HEK293 (cell line): ENCODE data around the gene QSOX1.

Experiments used
- OSR2 ChIP-seq: fragments of 450-650 bp; formaldehyde crosslinking; IDR thresholded peaks from 2 replicates; pipeline ENCODE4 v1.5.1; 2016; ENCODE audit warnings: missing biosample characterization, missing genetic modification characterization
- OVOL3 ChIP-seq: fragments of 450-650 bp; formaldehyde crosslinking; IDR thresholded peaks from 2 replicates; pipeline ENCODE4 v1.5.1; 2016; ENCODE audit warnings: missing biosample characterization, missing genetic modification characterization
- PRDM10 ChIP-seq: fragments of 450-650 bp; formaldehyde crosslinking; IDR thresholded peaks from 2 replicates; pipeline ENCODE4 v1.5.1; 2016; ENCODE audit warnings: missing biosample characterization, missing genetic modification characterization
- RBAK ChIP-seq: fragments of 450-650 bp; formaldehyde crosslinking; IDR thresholded peaks from 2 replicates; pipeline ENCODE4 v1.5.1; 2016; ENCODE audit warnings: missing biosample characterization, missing genetic modification characterization
- SCRT1 ChIP-seq: fragments of 450-650 bp; formaldehyde crosslinking; IDR thresholded peaks from 2 replicates; pipeline ENCODE4 v1.5.1; 2016; ENCODE audit warnings: missing biosample characterization, missing genetic modification characterization, borderline replicate concordance
- TSHZ1 ChIP-seq: fragments of 450-650 bp; formaldehyde crosslinking; IDR thresholded peaks from 2 replicates; pipeline ENCODE4 v1.5.1; 2016; ENCODE audit warnings: missing biosample characterization, missing genetic modification characterization, borderline replicate concordance
- ZBTB11 ChIP-seq: fragments of 450-650 bp; formaldehyde crosslinking; conservative IDR thresholded peaks from 2 replicates; pipeline ENCODE4 v1.5.1; 2016; ENCODE audit warnings: low read depth, missing biosample characterization, missing genetic modification characterization
- ZBTB17 ChIP-seq: fragments of 450-650 bp; formaldehyde crosslinking; IDR thresholded peaks from 2 replicates; pipeline ENCODE4 v1.5.1; 2016; ENCODE audit warnings: missing biosample characterization, missing genetic modification characterization
- ZBTB44 ChIP-seq: fragments of 450-650 bp; IDR thresholded peaks from 2 replicates; pipeline ENCODE4 v1.5.1; 2018; ENCODE audit warnings: missing biosample characterization, mild to moderate bottlenecking, missing genetic modification characterization
- ZBTB48 ChIP-seq: fragments of 450-650 bp; formaldehyde crosslinking; IDR thresholded peaks from 2 replicates; pipeline ENCODE4 v1.5.1; 2016; ENCODE audit warnings: missing biosample characterization, missing genetic modification characterization
- ZBTB8A ChIP-seq: fragments of 450-650 bp; formaldehyde crosslinking; IDR thresholded peaks from 2 replicates; pipeline ENCODE4 v1.5.1; 2016; ENCODE audit warnings: missing biosample characterization, missing genetic modification characterization
- ZFP37 ChIP-seq: fragments of 450-650 bp; formaldehyde crosslinking; IDR thresholded peaks from 2 replicates; pipeline ENCODE4 v1.5.1; 2016; ENCODE audit warnings: missing biosample characterization, missing genetic modification characterization
- ZNF146 ChIP-seq: fragments of 450-650 bp; formaldehyde crosslinking; IDR thresholded peaks from 2 replicates; pipeline ENCODE4 v1.5.1; 2016; ENCODE audit warnings: missing biosample characterization, missing genetic modification characterization
- ZNF155 ChIP-seq: fragments of 450-650 bp; formaldehyde crosslinking; IDR thresholded peaks from 2 replicates; pipeline ENCODE4 v1.5.1; 2016; ENCODE audit warnings: missing biosample characterization, missing genetic modification characterization
- ZNF157 ChIP-seq: fragments of 450-650 bp; formaldehyde crosslinking; IDR thresholded peaks from 2 replicates; pipeline ENCODE4 v1.5.1; 2016; ENCODE audit warnings: missing biosample characterization, missing genetic modification characterization
- ZNF2 ChIP-seq: fragments of 450-650 bp; formaldehyde crosslinking; IDR thresholded peaks from 2 replicates; pipeline ENCODE4 v1.5.1; 2016; ENCODE audit warnings: missing biosample characterization, missing genetic modification characterization
- ZNF223 ChIP-seq: fragments of 450-650 bp; formaldehyde crosslinking; IDR thresholded peaks from 2 replicates; pipeline ENCODE4 v1.5.1; 2016; ENCODE audit warnings: missing biosample characterization, missing genetic modification characterization
- ZNF335 ChIP-seq: fragments of 450-650 bp; formaldehyde crosslinking; conservative IDR thresholded peaks from 2 replicates; pipeline ENCODE4 v1.5.1; 2016; ENCODE audit warnings: missing biosample characterization, missing genetic modification characterization
- ZNF350 ChIP-seq: fragments of 450-650 bp; formaldehyde crosslinking; IDR thresholded peaks from 2 replicates; pipeline ENCODE4 v1.5.0; 2017; ENCODE audit warnings: missing biosample characterization, mild to moderate bottlenecking, missing genetic modification characterization
- ZNF426 ChIP-seq: fragments of 450-650 bp; formaldehyde crosslinking; IDR thresholded peaks from 2 replicates; pipeline ENCODE4 v1.5.1; 2017; ENCODE audit warnings: missing biosample characterization, missing genetic modification characterization, mild to moderate bottlenecking, inconsistent platforms, moderate library complexity
- ZNF513 ChIP-seq: fragments of 450-650 bp; IDR thresholded peaks from 2 replicates; pipeline ENCODE4 v1.5.1; 2018; ENCODE audit warnings: missing biosample characterization, missing genetic modification characterization
- ZNF555 ChIP-seq: fragments of 450-650 bp; formaldehyde crosslinking; conservative IDR thresholded peaks from 2 replicates; pipeline ENCODE4 v1.5.1; 2017; ENCODE audit warnings: missing biosample characterization, mild to moderate bottlenecking, missing genetic modification characterization, inconsistent platforms
- ZNF677 ChIP-seq: fragments of 450-650 bp; IDR thresholded peaks from 2 replicates; pipeline ENCODE4 v1.5.0; 2018; ENCODE audit warnings: missing biosample characterization, mild to moderate bottlenecking, missing genetic modification characterization, moderate library complexity
- ZNF76 ChIP-seq: fragments of 450-650 bp; formaldehyde crosslinking; IDR thresholded peaks from 2 replicates; pipeline ENCODE4; 2016; ENCODE audit warnings: low read depth, missing biosample characterization, missing genetic modification characterization, borderline replicate concordance
- ZNF843 ChIP-seq: fragments of 450-650 bp; formaldehyde crosslinking; IDR thresholded peaks from 2 replicates; pipeline ENCODE4 v1.5.1; 2016; ENCODE audit warnings: missing biosample characterization, missing genetic modification characterization

QSOX1 gene

GRCh38 chr1:180154325-180155181 is at the start of gene QSOX1 (continued):
- TF ChIP-seq ZBTB11 (tag by site-specific recombination) (peak; percentile 86), OVOL3 (peak; percentile 85; the same call in 1 of the 2 replicates), ZNF157 (tag by site-specific recombination) (no peak), ZBTB44 (tag by site-specific recombination) (peak; percentile 41), ZNF335 (tag by site-specific recombination) (peak; percentile 79), ZNF2 (tag by site-specific recombination) (no peak; the same call in 1 of the 2 replicates), ZNF146 (tag by site-specific recombination) (no peak), ZBTB48 (tag by site-specific recombination) (no peak), ZFP37 (tag by site-specific recombination) (0 out of 2 replicates have a peak, but pooled peaks have one; percentile 35), ZNF350 (tag by site-specific recombination) (no peak), ZNF843 (tag by site-specific recombination) (0 out of 2 replicates have a peak, but pooled peaks have one; percentile 17), RBAK (tag by site-specific recombination) (no peak), TSHZ1 (tag by site-specific recombination) (no peak), ZNF426 (tag by site-specific recombination) (no peak), PRDM10 (tag by site-specific recombination) (peak; percentile 68), ZBTB17 (tag by site-specific recombination) (peak; percentile 54; the same call in 1 of the 2 replicates), ZBTB8A (tag by site-specific recombination) (no peak), ZNF76 (tag by site-specific recombination) (0 out of 2 replicates have a peak, but pooled peaks have one; percentile 17), ZNF155 (no peak), SCRT1 (tag by site-specific recombination) (no peak), ZNF555 (tag by site-specific recombination) (no peak), OSR2 (tag by site-specific recombination) (no peak), ZNF223 (tag by site-specific recombination) (no peak), ZNF513 (peak; percentile 83), ZNF677 (0 out of 2 replicates have a peak, but pooled peaks have one; percentile 13)
